Measurements from ENCODE around the gene CDON.

CDON gene

DNA sequence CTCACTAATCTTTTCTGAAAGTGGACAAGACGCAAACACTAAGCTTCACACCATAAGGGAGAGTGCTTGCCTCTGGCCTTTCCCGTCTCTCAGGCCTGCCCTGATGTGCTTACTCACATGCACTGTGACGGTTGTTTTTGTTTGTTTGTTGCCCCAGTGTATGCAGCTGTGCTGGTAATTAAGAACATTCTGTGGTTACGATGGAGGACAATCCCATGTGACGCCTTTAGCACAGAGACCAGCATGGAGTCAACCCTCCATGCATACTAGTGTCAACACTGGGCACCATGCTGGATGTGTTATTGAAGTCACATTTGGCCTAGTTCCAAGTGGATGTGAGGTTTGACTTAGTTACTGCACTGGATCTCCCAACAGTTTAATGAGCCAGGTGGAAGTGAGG, 27.8 kb upstream of the CDON start:
- H3K9me2 ChIP-seq (replicated peaks; ENCODE audit: insufficient read depth, low read length): no peaks in the 10 kb centered on the region
- no peaks in the 10 kb centered on the region for H4K20me1 ChIP-seq (ENCODE audit: low read depth, low read length)
- H3K79me2 ChIP-seq (ENCODE audit: insufficient read depth, low read length): no peaks in the 10 kb centered on the region
- no peak overlapping the region for H3K9ac ChIP-seq (ENCODE audit: low read length)
- H3K4me2 ChIP-seq (ENCODE audit: low read depth, low read length, poor library complexity, severe bottlenecking): no peak overlapping the region
- no peaks in the 10 kb centered on the region for H3K27me3 ChIP-seq (ENCODE audit: low read length)
- H3K4me3 ChIP-seq (ENCODE audit: insufficient read depth, low read length, poor library complexity, severe bottlenecking): no peak overlapping the region
- no peaks in the 10 kb centered on the region for H3K36me3 ChIP-seq (ENCODE audit: low read length)
- no peaks in the 10 kb centered on the region for H3K9me3 ChIP-seq (ENCODE audit: insufficient read depth, low read length)
- TF ChIP-seq, protein P1, sequence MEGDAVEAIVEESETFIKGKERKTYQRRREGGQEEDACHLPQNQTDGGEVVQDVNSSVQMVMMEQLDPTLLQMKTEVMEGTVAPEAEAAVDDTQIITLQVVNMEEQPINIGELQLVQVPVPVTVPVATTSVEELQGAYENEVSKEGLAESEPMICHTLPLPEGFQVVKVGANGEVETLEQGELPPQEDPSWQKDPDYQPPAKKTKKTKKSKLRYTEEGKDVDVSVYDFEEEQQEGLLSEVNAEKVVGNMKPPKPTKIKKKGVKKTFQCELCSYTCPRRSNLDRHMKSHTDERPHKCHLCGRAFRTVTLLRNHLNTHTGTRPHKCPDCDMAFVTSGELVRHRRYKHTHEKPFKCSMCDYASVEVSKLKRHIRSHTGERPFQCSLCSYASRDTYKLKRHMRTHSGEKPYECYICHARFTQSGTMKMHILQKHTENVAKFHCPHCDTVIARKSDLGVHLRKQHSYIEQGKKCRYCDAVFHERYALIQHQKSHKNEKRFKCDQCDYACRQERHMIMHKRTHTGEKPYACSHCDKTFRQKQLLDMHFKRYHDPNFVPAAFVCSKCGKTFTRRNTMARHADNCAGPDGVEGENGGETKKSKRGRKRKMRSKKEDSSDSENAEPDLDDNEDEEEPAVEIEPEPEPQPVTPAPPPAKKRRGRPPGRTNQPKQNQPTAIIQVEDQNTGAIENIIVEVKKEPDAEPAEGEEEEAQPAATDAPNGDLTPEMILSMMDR (IDR thresholded peaks at IDR 0.05; ENCODE audit: insufficient read depth, low read length, poor library complexity, severe bottlenecking): no peak
- no peak for TF ChIP-seq EZH2phosphoT487 (conservative IDR thresholded peaks at IDR 0.05; ENCODE audit: low read length)
- H3K27ac ChIP-seq (ENCODE audit: low read depth, low read length): no peak overlapping the region
- no peak overlapping the region for H2AFZ ChIP-seq (ENCODE audit: low read depth, low read length, severe bottlenecking)
- H3F3A ChIP-seq (ENCODE audit: insufficient read depth): no peaks in the 10 kb centered on the region

DNA sequence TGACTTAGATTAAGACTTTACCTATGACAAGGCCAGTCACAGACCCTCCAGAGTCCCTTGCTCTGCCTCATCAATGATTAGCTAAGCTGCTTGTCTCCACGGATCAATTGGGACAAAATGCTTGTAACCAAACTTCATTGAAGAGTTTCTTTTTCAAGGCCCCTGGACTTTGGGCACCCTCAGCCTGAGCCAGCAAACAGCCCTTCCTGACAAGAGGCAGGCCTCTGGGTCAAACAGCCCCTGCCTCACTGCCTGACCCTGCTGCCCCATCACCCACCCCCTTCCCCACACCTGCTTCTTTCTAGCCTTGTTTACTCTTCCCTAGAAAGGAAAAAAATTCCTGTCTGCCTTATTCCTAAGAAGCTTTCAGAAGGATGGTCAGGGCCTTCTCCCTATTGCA, 26.3 kb upstream of the CDON start:
- H3K9ac ChIP-seq (ENCODE audit: low read length): no peak overlapping the region
- H3F3A ChIP-seq (ENCODE audit: insufficient read depth): no peaks in the 10 kb centered on the region
- no peaks in the 10 kb centered on the region for H3K36me3 ChIP-seq (ENCODE audit: low read length)
- H3K79me2 ChIP-seq (ENCODE audit: insufficient read depth, low read length): no peaks in the 10 kb centered on the region
- H3K4me2 ChIP-seq (ENCODE audit: low read depth, low read length, poor library complexity, severe bottlenecking): no peak overlapping the region
- no peaks in the 10 kb centered on the region for H3K9me2 ChIP-seq (replicated peaks; ENCODE audit: insufficient read depth, low read length)
- H3K27me3 ChIP-seq (ENCODE audit: low read length): no peaks in the 10 kb centered on the region
- H3K27ac ChIP-seq (ENCODE audit: low read depth, low read length): no peak overlapping the region
- TF ChIP-seq, protein P1 (IDR thresholded peaks at IDR 0.05; ENCODE audit: insufficient read depth, low read length, poor library complexity, severe bottlenecking): no peak
- no peak for TF ChIP-seq EZH2phosphoT487 (conservative IDR thresholded peaks at IDR 0.05; ENCODE audit: low read length)
- H3K9me3 ChIP-seq (ENCODE audit: insufficient read depth, low read length): no peaks in the 10 kb centered on the region
- H3K4me3 ChIP-seq (ENCODE audit: insufficient read depth, low read length, poor library complexity, severe bottlenecking): no peak overlapping the region
- no peaks in the 10 kb centered on the region for H4K20me1 ChIP-seq (ENCODE audit: low read depth, low read length)
- no peak overlapping the region for H2AFZ ChIP-seq (ENCODE audit: low read depth, low read length, severe bottlenecking)

DNA sequence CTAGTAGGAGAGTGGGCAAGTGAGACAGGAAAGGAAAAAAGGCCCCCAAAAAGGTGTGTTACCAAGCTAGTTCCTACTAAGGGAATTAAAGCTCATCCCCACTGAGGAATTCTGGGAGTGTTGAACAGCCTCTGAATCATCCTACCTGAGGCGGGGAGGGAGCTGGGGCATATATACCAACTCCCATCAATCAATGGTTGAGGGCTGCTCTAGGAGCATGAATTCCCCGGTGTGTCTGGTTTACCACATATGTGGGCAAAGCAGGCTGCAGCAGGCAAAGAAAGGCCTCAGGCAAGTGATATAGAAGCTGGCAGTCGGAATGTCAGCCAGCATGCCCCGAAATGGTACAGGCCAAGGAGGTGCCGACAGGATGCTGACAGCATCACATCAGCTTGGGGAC, 23.6 kb upstream of the CDON start:
- TF ChIP-seq, protein P1 (IDR thresholded peaks at IDR 0.05; ENCODE audit: insufficient read depth, low read length, poor library complexity, severe bottlenecking): no peak
- no peak for TF ChIP-seq EZH2phosphoT487 (conservative IDR thresholded peaks at IDR 0.05; ENCODE audit: low read length)
- no peak overlapping the region for H3K27ac ChIP-seq (ENCODE audit: low read depth, low read length)
- no peaks in the 10 kb centered on the region for H3F3A ChIP-seq (ENCODE audit: insufficient read depth)
- H3K79me2 ChIP-seq (ENCODE audit: insufficient read depth, low read length): no peaks in the 10 kb centered on the region
- H2AFZ ChIP-seq (ENCODE audit: low read depth, low read length, severe bottlenecking): no peak overlapping the region
- no peaks in the 10 kb centered on the region for H3K36me3 ChIP-seq (ENCODE audit: low read length)
- no peak overlapping the region for H3K4me2 ChIP-seq (ENCODE audit: low read depth, low read length, poor library complexity, severe bottlenecking)
- H3K9me2 ChIP-seq (replicated peaks; ENCODE audit: insufficient read depth, low read length): no peaks in the 10 kb centered on the region
- no peak overlapping the region for H3K4me3 ChIP-seq (ENCODE audit: insufficient read depth, low read length, poor library complexity, severe bottlenecking)
- no peaks in the 10 kb centered on the region for H3K9me3 ChIP-seq (ENCODE audit: insufficient read depth, low read length)
- no peak overlapping the region for H3K9ac ChIP-seq (ENCODE audit: low read length)
- no peaks in the 10 kb centered on the region for H3K27me3 ChIP-seq (ENCODE audit: low read length)
- no peaks in the 10 kb centered on the region for H4K20me1 ChIP-seq (ENCODE audit: low read depth, low read length)

DNA sequence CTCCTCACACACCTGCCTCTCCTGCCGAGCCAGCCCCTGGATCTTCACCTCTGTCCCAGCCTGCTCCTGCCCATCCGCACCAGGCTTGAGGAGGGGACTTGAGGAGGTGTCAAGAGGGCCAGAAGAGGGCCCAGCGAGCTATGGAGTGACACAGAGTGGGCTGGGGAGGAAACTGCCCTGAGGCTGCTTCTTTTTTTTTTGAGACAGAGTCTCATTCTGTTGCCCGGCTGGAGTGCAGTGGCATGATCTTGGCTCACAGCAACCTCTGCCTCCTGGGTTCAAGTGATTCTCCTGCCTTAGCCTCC, 21.9 kb upstream of the CDON start:
- no peak overlapping the region for H3K27ac ChIP-seq (ENCODE audit: low read depth, low read length)
- H3F3A ChIP-seq (ENCODE audit: insufficient read depth): no peaks in the 10 kb centered on the region
- H3K9me2 ChIP-seq (replicated peaks; ENCODE audit: insufficient read depth, low read length): no peaks in the 10 kb centered on the region
- no peaks in the 10 kb centered on the region for H4K20me1 ChIP-seq (ENCODE audit: low read depth, low read length)
- H3K27me3 ChIP-seq (ENCODE audit: low read length): no peaks in the 10 kb centered on the region
- no peak overlapping the region for H3K4me3 ChIP-seq (ENCODE audit: insufficient read depth, low read length, poor library complexity, severe bottlenecking)
- H3K9me3 ChIP-seq (ENCODE audit: insufficient read depth, low read length): no peaks in the 10 kb centered on the region
- H3K4me2 ChIP-seq (ENCODE audit: low read depth, low read length, poor library complexity, severe bottlenecking): no peak overlapping the region
- H3K9ac ChIP-seq (ENCODE audit: low read length): no peak overlapping the region
- no peak for TF ChIP-seq EZH2phosphoT487 (conservative IDR thresholded peaks at IDR 0.05; ENCODE audit: low read length)
- TF ChIP-seq, protein P1 (IDR thresholded peaks at IDR 0.05; ENCODE audit: insufficient read depth, low read length, poor library complexity, severe bottlenecking): no peak
- no peak overlapping the region for H2AFZ ChIP-seq (ENCODE audit: low read depth, low read length, severe bottlenecking)
- no peaks in the 10 kb centered on the region for H3K36me3 ChIP-seq (ENCODE audit: low read length)
- no peaks in the 10 kb centered on the region for H3K79me2 ChIP-seq (ENCODE audit: insufficient read depth, low read length)

Measured in SU-DHL-6 (cell line).